GM08714 (cell line): ENCODE measurements around the gene ZFAND3.

Experiments used
- H3K4me3 ChIP-seq: fragments of 200-500 bp; sonication (Bioruptor generic); 2 replicates; pipeline ENCODE4 v1.5.1; 2014; ENCODE audit warnings: mild to moderate bottlenecking, low read length, inconsistent platforms
- ZNF274 ChIP-seq: IDR thresholded peaks from 2 replicates; pipeline ENCODE4 v1.6.1; 2012; ENCODE audit warnings: mild to moderate bottlenecking, low read depth, low read length

Gene ZFAND3

GRCh38 chr6:37993596-37993995, 174.1 kb downstream of the ZFAND3 start:
- no peak for TF ChIP-seq ZNF274

GRCh38 chr6:37994223-37994622, 174.7 kb downstream of the ZFAND3 start:
- H3K4me3 ChIP-seq = no peak overlapping the region

More at GRCh38 chr6:37993596-37993995, 174.1 kb downstream of the ZFAND3 start:
- no peak overlapping the region for H3K4me3 ChIP-seq

GRCh38 chr6:37998366-37998765, 178.8 kb downstream of the ZFAND3 start:
- no peak for TF ChIP-seq ZNF274
- no peak overlapping the region for H3K4me3 ChIP-seq

More at GRCh38 chr6:37994223-37994622, 174.7 kb downstream of the ZFAND3 start:
- no peak for TF ChIP-seq ZNF274

GRCh38 chr6:38001386-38001785, 181.9 kb downstream of the ZFAND3 start:
- TF ChIP-seq ZNF274 = no peak
- no peak overlapping the region for H3K4me3 ChIP-seq

GRCh38 chr6:38004908-38005307, 185.4 kb downstream of the ZFAND3 start:
- no peak for TF ChIP-seq ZNF274
- H3K4me3 ChIP-seq = no peak overlapping the region

- no peak overlapping the region for H3K4me3 ChIP-seq
- no peak for TF ChIP-seq ZNF274
These were observed 192.4 kb downstream of the ZFAND3 start for GRCh38 chr6:38011937-38012336.

GRCh38 chr6:38012573-38012972, 193.0 kb downstream of the ZFAND3 start:
- TF ChIP-seq ZNF274 = no peak
- no peak overlapping the region for H3K4me3 ChIP-seq

- no peak overlapping the region for H3K4me3 ChIP-seq
- no peak for TF ChIP-seq ZNF274
These were observed 195.8 kb downstream of the ZFAND3 start for GRCh38 chr6:38015341-38015740.

GRCh38 chr6:38016824-38017223, 197.3 kb downstream of the ZFAND3 start:
- no peak for TF ChIP-seq ZNF274
- H3K4me3 ChIP-seq = no peak overlapping the region

GRCh38 chr6:38018755-38019165, 199.2 kb downstream of the ZFAND3 start:
- TF ChIP-seq ZNF274 = no peak
- no peak overlapping the region for H3K4me3 ChIP-seq

GRCh38 chr6:38020593-38020992, 201.1 kb downstream of the ZFAND3 start:
- TF ChIP-seq ZNF274 = no peak
- no peak overlapping the region for H3K4me3 ChIP-seq

- H3K4me3 ChIP-seq = no peak overlapping the region
- TF ChIP-seq ZNF274 = no peak
These were observed 201.5 kb downstream of the ZFAND3 start for GRCh38 chr6:38021029-38021428.

- TF ChIP-seq ZNF274 = no peak
- no peak overlapping the region for H3K4me3 ChIP-seq
These were observed 202.0 kb downstream of the ZFAND3 start for GRCh38 chr6:38021571-38021970.

GRCh38 chr6:38022688-38023087, 203.2 kb downstream of the ZFAND3 start:
- no peak for TF ChIP-seq ZNF274
- H3K4me3 ChIP-seq = no peak overlapping the region

- H3K4me3 ChIP-seq = no peak overlapping the region
- no peak for TF ChIP-seq ZNF274
These were observed 205.4 kb downstream of the ZFAND3 start for GRCh38 chr6:38024908-38025307.

GRCh38 chr6:38025451-38025850, 205.9 kb downstream of the ZFAND3 start:
- no peak for TF ChIP-seq ZNF274
- no peak overlapping the region for H3K4me3 ChIP-seq
